Fibroblast of lung (primary cell): ENCODE results near the gene ELFN2. TPM values are rescaled to one million over a fixed set of nuclear protein-coding genes. Genes with fewer than 3 reads are reported as not detected.

Experiments
- DNase-seq, 2 donors: peaks; one replicate each; pipeline versions ENCODE4 v3.0.0 to v3.0.0-alpha.2; 2010; ENCODE audit warnings: low read depth in 2 of 2
- H2AFZ ChIP-seq: 2 replicates; pipeline ENCODE4 v1.5.1; 2012; ENCODE audit warnings: low read length, control low read depth, inconsistent platforms
- H3K27ac ChIP-seq: 2 replicates; pipeline ENCODE4 v1.5.1; 2011; ENCODE audit warnings: low read length, control low read depth; ENCODE audit not compliant: insufficient read depth
- H3K27me3 ChIP-seq: 2 replicates; pipeline ENCODE4 v1.5.1; 2011; ENCODE audit warnings: mild to moderate bottlenecking, low read length; ENCODE audit not compliant: control insufficient read depth, insufficient read depth
- H3K36me3 ChIP-seq: 2 replicates; pipeline ENCODE4 v1.5.1; 2011; ENCODE audit warnings: low read length; ENCODE audit not compliant: control insufficient read depth, insufficient read depth
- H3K4me1 ChIP-seq: 2 replicates; pipeline ENCODE4 v1.5.1; 2011; ENCODE audit warnings: low read length; ENCODE audit not compliant: control insufficient read depth, insufficient read depth; ENCODE audit errors: extremely low read depth
- H3K4me2 ChIP-seq: 2 replicates; pipeline ENCODE4 v1.5.1; 2011; ENCODE audit warnings: low read length, control low read depth; ENCODE audit not compliant: insufficient read depth; ENCODE audit errors: extremely low read depth
- H3K4me3 ChIP-seq, 4 experiments: fragments of 200-600 bp in 1 of 4; sonication (generic) in 1 of 4; replicated peaks in 1 of 4; 2 replicates each; pipeline ENCODE4 v1.5.1; 2011 to 2016; ENCODE audit warnings: low read length in 4 of 4, low read depth in 3 of 4, mild to moderate bottlenecking in 3 of 4, control low read depth in 2 of 4, inconsistent platforms in 1 of 4, mixed read lengths in 1 of 4; ENCODE audit not compliant: insufficient read depth in 1 of 4; ENCODE audit errors: control extremely low read depth in 1 of 4
- H3K79me2 ChIP-seq: 2 replicates; pipeline ENCODE4 v1.5.1; 2012; ENCODE audit warnings: mild to moderate bottlenecking, low read length, inconsistent platforms; ENCODE audit not compliant: control insufficient read depth, insufficient read depth
- H3K9ac ChIP-seq: 2 replicates; pipeline ENCODE4 v1.5.1; 2011; ENCODE audit warnings: mild to moderate bottlenecking, low read length, control low read depth; ENCODE audit not compliant: insufficient read depth
- H3K9me3 ChIP-seq: 2 replicates; pipeline ENCODE4 v1.5.1; 2012; ENCODE audit warnings: low read depth, low read length; ENCODE audit not compliant: control insufficient read depth, insufficient read depth
- H4K20me1 ChIP-seq: 2 replicates; pipeline ENCODE4 v1.5.1; 2011; ENCODE audit warnings: low read length; ENCODE audit not compliant: control insufficient read depth, insufficient read depth; ENCODE audit errors: extremely low read depth
- CTCF ChIP-seq, 2 donors: IDR thresholded peaks in 1 of 2; conservative IDR thresholded peaks in 1 of 2; 1 replicate in 1 of 2; 2 replicates in 1 of 2; pipeline ENCODE4 v1.5.1; 2011 to 2012; ENCODE audit warnings: low read length in 2 of 2, control low read depth in 1 of 2, inconsistent platforms in 1 of 2, low read depth in 1 of 2, mild to moderate bottlenecking in 1 of 2
- EZH2 ChIP-seq: IDR thresholded peaks from 2 replicates; pipeline ENCODE4 v1.5.1; 2012; ENCODE audit warnings: low read length, control low read depth, mild to moderate bottlenecking; ENCODE audit errors: missing control alignments
- polyA plus RNA-seq, 2 donors: library from polyadenylated mRNA; depleted of rRNA in 1 of 2; stranded (reverse) in 1 of 2; unstranded in 1 of 2; fragments of >200 nt; gene quantifications; 2 replicates each; pipeline ENCODE4 v1.2.1, GENCODE V29; 2011 to 2012; ENCODE audit warnings: missing spikeins in 1 of 2
- total RNA-seq: library from RNA; depleted of rRNA; stranded (reverse); fragments of >200 nt; gene quantifications from 2 replicates; pipeline ENCODE4 v1.2.1, GENCODE V29; 2014

Gene ELFN2
- total and polyA plus RNA-seq, 2 donors (not counting 1 experiment from before 2014, with no cell fraction given): under 0.01 to 0.02 TPM

GRCh38 chr22:37371911-37372310, 55.4 kb downstream of the ELFN2 start:
- Histone ChIP-seq H3K27me3 (peaks cover 6% of the 10 kb centered on the region), H3K9me3 (no peaks in the 10 kb centered on the region)
- TF ChIP-seq EZH2: no peak
- TF ChIP-seq CTCF (conservative IDR thresholded peaks at IDR 0.05 in 1 of 2, IDR thresholded peaks at IDR 0.05 in 1 of 2; ENCODE audit: low read depth in 1 of 2, low read length in 2 of 2): no peak

DNA sequence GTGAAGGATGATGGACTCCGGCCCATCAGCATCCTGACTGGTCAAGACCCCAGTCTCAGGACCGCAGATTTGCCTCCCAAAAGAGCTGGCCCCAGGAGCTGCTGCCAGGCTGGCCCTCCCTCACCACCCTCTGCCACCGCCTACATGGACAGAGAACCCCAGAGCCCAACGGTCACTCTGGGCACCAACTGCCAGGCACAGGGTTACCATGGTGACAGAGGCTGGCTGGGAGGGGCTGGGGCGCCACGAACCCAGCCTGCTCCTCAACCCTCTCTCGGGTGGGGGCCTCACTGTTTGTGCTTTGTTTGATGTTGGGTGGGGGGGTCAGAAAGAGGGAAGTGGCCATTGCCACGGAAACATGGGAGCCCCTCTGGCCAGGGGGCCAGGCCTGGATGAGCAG, 55.8 kb downstream of the ELFN2 start:
- Histone ChIP-seq H3K4me1 (no peaks in the 10 kb centered on the region), H3K4me3 (no peak overlapping the region)
- TF ChIP-seq EZH2 (no peak), CTCF (conservative IDR thresholded peaks at IDR 0.05 in 1 of 2, IDR thresholded peaks at IDR 0.05 in 1 of 2; ENCODE audit: low read depth in 1 of 2, low read length in 2 of 2) (no peak)

More at GRCh38 chr22:37371911-37372310, 55.4 kb downstream of the ELFN2 start:
- Histone ChIP-seq H3K4me1 (no peaks in the 10 kb centered on the region), H2AFZ (no peak overlapping the region), H3K9ac (no peak overlapping the region), H3K4me2 (no peak overlapping the region), H4K20me1 (no peaks in the 10 kb centered on the region), H3K4me3 (no peak overlapping the region), H3K79me2 (no peaks in the 10 kb centered on the region), H3K36me3 (no peaks in the 10 kb centered on the region), H3K27ac (no peak overlapping the region)
- no peak for DNase-seq

GRCh38 chr22:37370306-37370979, 56.8 kb downstream of the ELFN2 start:
- Histone ChIP-seq H3K79me2 (no peaks in the 10 kb centered on the region), H3K9me3 (no peaks in the 10 kb centered on the region), H3K4me3 (no peak overlapping the region), H3K4me2 (no peak overlapping the region), H3K36me3 (no peaks in the 10 kb centered on the region), H4K20me1 (no peaks in the 10 kb centered on the region), H2AFZ (no peak overlapping the region), H3K27ac (no peak overlapping the region), H3K9ac (no peak overlapping the region), H3K4me1 (no peaks in the 10 kb centered on the region), H3K27me3 (no peaks in the 10 kb centered on the region)
- DNase-seq: no peak
- TF ChIP-seq CTCF (conservative IDR thresholded peaks at IDR 0.05 in 1 of 2, IDR thresholded peaks at IDR 0.05 in 1 of 2; ENCODE audit: low read depth in 1 of 2, low read length in 2 of 2) (no peak), EZH2 (no peak)

More for the DNA sequence above, 55.8 kb downstream of the ELFN2 start:
- peaks cover 2% of the 10 kb centered on the region for H3K27me3 ChIP-seq
- no peak overlapping the region for H2AFZ ChIP-seq
- H3K36me3 ChIP-seq: no peaks in the 10 kb centered on the region
- H3K27ac ChIP-seq: no peak overlapping the region
- H3K4me2 ChIP-seq: no peak overlapping the region
- H3K9ac ChIP-seq: no peak overlapping the region
- H3K79me2 ChIP-seq: no peaks in the 10 kb centered on the region
- no peaks in the 10 kb centered on the region for H4K20me1 ChIP-seq
- H3K9me3 ChIP-seq: no peaks in the 10 kb centered on the region
- no peak for DNase-seq
